Neural cell (in vitro differentiated cells): Measurements from ENCODE around the gene PRDM12.

Experiments used
- EZH2 ChIP-seq: fragments of 200-600, 300-800 bp; shearing (Covaris generic), sonication (generic); IDR thresholded peaks from 2 replicates; pipeline ENCODE4 v1.6.1; 2014; ENCODE audit warnings: antibody characterized with exemption, low read length, borderline replicate concordance, mild to moderate bottlenecking; ENCODE audit not compliant: insufficient read depth, poor library complexity, severe bottlenecking
- TF ChIP-seq, protein P1 (sequence below): fragments of 450-650 bp; IDR thresholded peaks from 2 replicates; pipeline ENCODE4 v1.5.1; 2014; ENCODE audit warnings: antibody characterized with exemption, mild to moderate bottlenecking, moderate library complexity; ENCODE audit not compliant: poor library complexity, severe bottlenecking

DNA sequence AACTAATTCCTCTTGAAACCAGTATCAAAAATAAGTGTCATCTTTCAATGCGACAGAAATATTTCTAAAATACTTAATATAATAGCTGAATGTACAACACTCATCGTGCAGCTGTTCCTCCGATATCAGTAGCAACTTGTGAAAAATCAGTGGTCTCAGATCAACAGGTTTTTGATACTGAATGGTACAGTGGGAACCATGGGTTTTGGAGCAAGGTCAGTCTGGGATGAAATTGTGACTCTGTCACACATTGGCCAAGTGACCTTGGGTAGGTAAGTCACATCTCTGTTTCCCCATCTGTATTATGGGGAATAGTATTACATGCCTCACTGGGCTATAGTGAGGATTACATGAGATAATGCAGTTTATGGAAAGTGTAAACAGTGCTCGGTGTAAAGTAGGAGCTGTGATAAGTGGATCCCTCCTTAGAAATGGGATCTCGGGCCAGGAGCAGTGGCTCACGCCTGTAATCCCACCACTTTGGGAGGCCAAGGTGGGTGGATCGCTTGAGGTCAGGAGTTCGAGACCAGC, 46.5 kb downstream of the PRDM12 start:
- TF ChIP-seq, protein P1, sequence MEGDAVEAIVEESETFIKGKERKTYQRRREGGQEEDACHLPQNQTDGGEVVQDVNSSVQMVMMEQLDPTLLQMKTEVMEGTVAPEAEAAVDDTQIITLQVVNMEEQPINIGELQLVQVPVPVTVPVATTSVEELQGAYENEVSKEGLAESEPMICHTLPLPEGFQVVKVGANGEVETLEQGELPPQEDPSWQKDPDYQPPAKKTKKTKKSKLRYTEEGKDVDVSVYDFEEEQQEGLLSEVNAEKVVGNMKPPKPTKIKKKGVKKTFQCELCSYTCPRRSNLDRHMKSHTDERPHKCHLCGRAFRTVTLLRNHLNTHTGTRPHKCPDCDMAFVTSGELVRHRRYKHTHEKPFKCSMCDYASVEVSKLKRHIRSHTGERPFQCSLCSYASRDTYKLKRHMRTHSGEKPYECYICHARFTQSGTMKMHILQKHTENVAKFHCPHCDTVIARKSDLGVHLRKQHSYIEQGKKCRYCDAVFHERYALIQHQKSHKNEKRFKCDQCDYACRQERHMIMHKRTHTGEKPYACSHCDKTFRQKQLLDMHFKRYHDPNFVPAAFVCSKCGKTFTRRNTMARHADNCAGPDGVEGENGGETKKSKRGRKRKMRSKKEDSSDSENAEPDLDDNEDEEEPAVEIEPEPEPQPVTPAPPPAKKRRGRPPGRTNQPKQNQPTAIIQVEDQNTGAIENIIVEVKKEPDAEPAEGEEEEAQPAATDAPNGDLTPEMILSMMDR: no peak
- no peak for TF ChIP-seq EZH2
